HCT116 (cell line): ENCODE data around the gene FNDC3A. TPM values are rescaled to one million over a fixed set of nuclear protein-coding genes. Genes with fewer than 3 reads are reported as not detected.

ENCODE experiments used
- ATAC-seq: fragments of 200-7000 bp; cut with Tn5 transposase; 2 replicates; pipeline ENCODE4 v1.9.1; 2020; ENCODE audit warnings: mild to moderate bottlenecking, moderate library complexity
- BruUV-seq: library from RNA; stranded (reverse); fragments of 400-500 nt; replicated peaks from 2 replicates; lab custom pipeline; 2021; lab: Mats Ljungman, UMichigan
- CTCF ChIA-PET: fragments of 300-600 bp; sonication (Branson Sonifier 250); formaldehyde crosslinking; loops from one replicate; lab custom pipeline; 2021; ENCODE audit warnings: antibody characterized with exemption; lab: Charles Lee
- POLR2A ChIA-PET: fragments of 300-600, 350-600 bp; sonication (Branson Sonifier 250); formaldehyde crosslinking; loops from one replicate; lab custom pipeline; 2021; ENCODE audit warnings: antibody characterized with exemption; lab: Charles Lee
- RAD21 ChIA-PET, 2 experiments: fragments of 300-600 bp; sonication (Branson Sonifier 250); formaldehyde crosslinking; loops; one replicate each; lab custom pipeline; 2023; ENCODE audit warnings: low total read pairs in 2 of 2; ENCODE audit not compliant: uncharacterized antibody in 2 of 2, unreplicated experiment in 2 of 2, low non-redundant PET in 1 of 2; lab: Charles Lee
- DNase-seq: peaks from one replicate; pipeline ENCODE4 v3.0.0-alpha.2; 2010; ENCODE audit warnings: low read depth, low spot score
- H2AFZ ChIP-seq: fragments of 200-600 bp; shearing (Covaris generic), sonication (generic); 2 replicates; pipeline ENCODE4 v1.6.1; 2017; ENCODE audit warnings: low read depth, mixed run types, mixed read lengths, antibody characterized with exemption, low read length; ENCODE audit not compliant: poor library complexity, severe bottlenecking
- H3K27ac ChIP-seq: 2 replicates; pipeline ENCODE4 v1.5.1; 2012; ENCODE audit warnings: low read depth, low read length
- H3K27me3 ChIP-seq: fragments of 200-600 bp; sonication (generic); 2 replicates; pipeline ENCODE4 v1.6.1; 2016; ENCODE audit warnings: mixed run types, low read length, mixed read lengths; ENCODE audit not compliant: insufficient read depth
- H3K36me3 ChIP-seq, 2 experiments: fragments of 200-500 bp in 1 of 2; fragments of 200-600 bp in 1 of 2; sonication (Bioruptor generic) in 1 of 2; sonication (generic) in 1 of 2; 2 replicates each; pipeline versions ENCODE4 v1.5.1 to v1.6.1; 2014 to 2016; ENCODE audit warnings: low read length in 2 of 2, inconsistent platforms in 1 of 2, mixed read lengths in 1 of 2, mixed run types in 1 of 2; ENCODE audit not compliant: insufficient read depth in 2 of 2, control insufficient read depth in 1 of 2
- H3K4me1 ChIP-seq, 2 experiments: fragments of 200-600 bp in 1 of 2; sonication (generic) in 1 of 2; 2 replicates each; pipeline versions ENCODE4 v1.5.1 to v1.6.1; 2012 to 2017; ENCODE audit warnings: low read length in 2 of 2, inconsistent platforms in 1 of 2, mild to moderate bottlenecking in 1 of 2, mixed read lengths in 1 of 2, mixed run types in 1 of 2, moderate library complexity in 1 of 2; ENCODE audit not compliant: insufficient read depth in 2 of 2, control insufficient read depth in 1 of 2
- H3K4me2 ChIP-seq: fragments of 200-600 bp; sonication (generic); 2 replicates; pipeline ENCODE4 v1.6.1; 2017; ENCODE audit warnings: mixed run types, low read length, mixed read lengths
- H3K4me3 ChIP-seq, 2 experiments: fragments of 200-600 bp in 1 of 2; sonication (generic) in 1 of 2; replicated peaks in 1 of 2; 2 replicates each; pipeline ENCODE4 v1.5.1; 2011 to 2016; ENCODE audit warnings: low read length in 2 of 2, control low read depth in 1 of 2, low read depth in 1 of 2, mild to moderate bottlenecking in 1 of 2, mixed read lengths in 1 of 2, mixed run types in 1 of 2
- H3K79me2 ChIP-seq: fragments of 200-600 bp; sonication (generic); 2 replicates; pipeline ENCODE4 v1.6.1; 2017; ENCODE audit warnings: mild to moderate bottlenecking, mixed run types, low read length, moderate library complexity, mixed read lengths; ENCODE audit not compliant: insufficient read depth
- H3K9ac ChIP-seq: fragments of 200-600 bp; sonication (generic); 2 replicates; pipeline ENCODE4 v1.6.1; 2016; ENCODE audit warnings: low read length, mixed read lengths
- H3K9me2 ChIP-seq: fragments of 200-600 bp; sonication (generic), shearing (Covaris generic); 2 replicates; pipeline ENCODE4 v1.6.1; 2017; ENCODE audit warnings: mixed run types, mild to moderate bottlenecking, moderate library complexity; ENCODE audit not compliant: insufficient read depth
- H3K9me3 ChIP-seq, 2 experiments: fragments of 200-500 bp in 1 of 2; fragments of 200-600 bp in 1 of 2; sonication (Bioruptor generic) in 1 of 2; sonication (generic) in 1 of 2; 2 replicates each; pipeline ENCODE4 v1.6.1; 2014 to 2017; ENCODE audit warnings: low read length in 2 of 2, mixed read lengths in 2 of 2, inconsistent platforms in 1 of 2, low read depth in 1 of 2, mild to moderate bottlenecking in 1 of 2, mixed run types in 1 of 2, moderate library complexity in 1 of 2; ENCODE audit not compliant: control insufficient read depth in 1 of 2, insufficient read depth in 1 of 2
- H4K20me1 ChIP-seq: fragments of 200-600 bp; sonication (generic), shearing (Covaris generic); 2 replicates; pipeline ENCODE4 v1.6.1; 2017; ENCODE audit warnings: mixed run types, mild to moderate bottlenecking, moderate library complexity; ENCODE audit not compliant: insufficient read depth
- CBX3 ChIP-seq: IDR thresholded peaks from 2 replicates; pipeline ENCODE4 v1.6.1; 2012; ENCODE audit warnings: low read depth
- CEBPB ChIP-seq: IDR thresholded peaks from 2 replicates; pipeline ENCODE4 v1.6.1; 2012; ENCODE audit warnings: low read depth
- ELF1 ChIP-seq: IDR thresholded peaks from 2 replicates; pipeline ENCODE4 v1.6.1; 2012; ENCODE audit warnings: low read depth, borderline replicate concordance
- EZH2phosphoT487 ChIP-seq: fragments of 200-600 bp; IDR thresholded peaks from 2 replicates; pipeline ENCODE4 v1.6.1; 2018; ENCODE audit warnings: antibody characterized with exemption, borderline replicate concordance
- FOSL1 ChIP-seq: IDR thresholded peaks from 2 replicates; pipeline ENCODE4 v1.6.1; 2012; ENCODE audit warnings: low read depth
- MAX ChIP-seq: IDR thresholded peaks from 2 replicates; pipeline ENCODE4 v1.6.1; 2012
- POLR2A ChIP-seq: IDR thresholded peaks from 2 replicates; pipeline ENCODE4 v1.7.0; 2011; ENCODE audit warnings: borderline replicate concordance; ENCODE audit not compliant: insufficient read depth, insufficient read length; ENCODE audit errors: extremely low read depth
- RAD21 ChIP-seq: IDR thresholded peaks from 2 replicates; pipeline ENCODE4 v1.6.1; 2012; ENCODE audit warnings: low read depth, mild to moderate bottlenecking
- ZNF274 ChIP-seq: fragments of 200-500 bp; sonication (Bioruptor generic); IDR thresholded peaks from 2 replicates; pipeline ENCODE4 v1.6.1; 2014; ENCODE audit warnings: mild to moderate bottlenecking, low read depth, low read length, inconsistent platforms
- intact Hi-C: fragments of 100-400 bp; cut with micrococcal nuclease; formaldehyde crosslinking; loops from 2 replicates; pipeline ENCODE4 v1.10.0; 2022
- total RNA-seq: library from RNA; stranded (reverse); gene quantifications from one replicate; pipeline ENCODE4 v1.2.1, GENCODE V29; 2021; ENCODE audit not compliant: unreplicated experiment
- TF ChIP-seq, protein P1 (sequence below): IDR thresholded peaks from 2 replicates; pipeline ENCODE4 v1.6.1; 2011; ENCODE audit warnings: mild to moderate bottlenecking, low read length, moderate library complexity; ENCODE audit not compliant: insufficient replicate concordance; ENCODE audit errors: extremely low read depth
- TF ChIP-seq, protein P2 (sequence below), 3 experiments: fragments of 200-600 bp in 1 of 3; sonication (generic) in 1 of 3; IDR thresholded peaks in 2 of 3; conservative IDR thresholded peaks in 1 of 3; 2 replicates each; pipeline ENCODE4 v1.5.1; 2012 to 2017; ENCODE audit warnings: low read depth in 2 of 3, low read length in 2 of 3, antibody characterized with exemption in 1 of 3, borderline replicate concordance in 1 of 3, control low read depth in 1 of 3, mild to moderate bottlenecking in 1 of 3, mixed read lengths in 1 of 3, mixed run types in 1 of 3, moderate library complexity in 1 of 3; ENCODE audit not compliant: insufficient read depth in 1 of 3

The FNDC3A gene
- total RNA-seq, 1 experiment from 2014 or later: 30.5 TPM

- Histone ChIP-seq H3K4me1 (peaks cover 3 to 9% of the 10 kb centered on the region in 2 experiments; a peak in 3 of 4 replicates), H3K27me3 (no peaks in the 10 kb centered on the region), H3K36me3 (no peaks in the 10 kb centered on the region), H3K9me2 (no peaks in the 10 kb centered on the region), H3K9me3 (no peaks in the 10 kb centered on the region), H3K27ac (no peak overlapping the region), H3K4me3 (no peak overlapping the region), H3K9ac (no peak overlapping the region), H3K79me2 (no peaks in the 10 kb centered on the region), H3K4me2 (no peak overlapping the region), H4K20me1 (no peaks in the 10 kb centered on the region), H2AFZ (no peak overlapping the region)
- TF ChIP-seq, protein P1, sequence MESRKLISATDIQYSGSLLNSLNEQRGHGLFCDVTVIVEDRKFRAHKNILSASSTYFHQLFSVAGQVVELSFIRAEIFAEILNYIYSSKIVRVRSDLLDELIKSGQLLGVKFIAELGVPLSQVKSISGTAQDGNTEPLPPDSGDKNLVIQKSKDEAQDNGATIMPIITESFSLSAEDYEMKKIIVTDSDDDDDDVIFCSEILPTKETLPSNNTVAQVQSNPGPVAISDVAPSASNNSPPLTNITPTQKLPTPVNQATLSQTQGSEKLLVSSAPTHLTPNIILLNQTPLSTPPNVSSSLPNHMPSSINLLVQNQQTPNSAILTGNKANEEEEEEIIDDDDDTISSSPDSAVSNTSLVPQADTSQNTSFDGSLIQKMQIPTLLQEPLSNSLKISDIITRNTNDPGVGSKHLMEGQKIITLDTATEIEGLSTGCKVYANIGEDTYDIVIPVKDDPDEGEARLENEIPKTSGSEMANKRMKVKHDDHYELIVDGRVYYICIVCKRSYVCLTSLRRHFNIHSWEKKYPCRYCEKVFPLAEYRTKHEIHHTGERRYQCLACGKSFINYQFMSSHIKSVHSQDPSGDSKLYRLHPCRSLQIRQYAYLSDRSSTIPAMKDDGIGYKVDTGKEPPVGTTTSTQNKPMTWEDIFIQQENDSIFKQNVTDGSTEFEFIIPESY: no peak
- TF ChIP-seq ZNF274 (no peak), EZH2phosphoT487 (no peak), FOSL1 (no peak), RAD21 (no peak), POLR2A (no peak), CBX3 (no peak), MAX (no peak), ELF1 (no peak), CEBPB (no peak)
- TF ChIP-seq, protein P2, sequence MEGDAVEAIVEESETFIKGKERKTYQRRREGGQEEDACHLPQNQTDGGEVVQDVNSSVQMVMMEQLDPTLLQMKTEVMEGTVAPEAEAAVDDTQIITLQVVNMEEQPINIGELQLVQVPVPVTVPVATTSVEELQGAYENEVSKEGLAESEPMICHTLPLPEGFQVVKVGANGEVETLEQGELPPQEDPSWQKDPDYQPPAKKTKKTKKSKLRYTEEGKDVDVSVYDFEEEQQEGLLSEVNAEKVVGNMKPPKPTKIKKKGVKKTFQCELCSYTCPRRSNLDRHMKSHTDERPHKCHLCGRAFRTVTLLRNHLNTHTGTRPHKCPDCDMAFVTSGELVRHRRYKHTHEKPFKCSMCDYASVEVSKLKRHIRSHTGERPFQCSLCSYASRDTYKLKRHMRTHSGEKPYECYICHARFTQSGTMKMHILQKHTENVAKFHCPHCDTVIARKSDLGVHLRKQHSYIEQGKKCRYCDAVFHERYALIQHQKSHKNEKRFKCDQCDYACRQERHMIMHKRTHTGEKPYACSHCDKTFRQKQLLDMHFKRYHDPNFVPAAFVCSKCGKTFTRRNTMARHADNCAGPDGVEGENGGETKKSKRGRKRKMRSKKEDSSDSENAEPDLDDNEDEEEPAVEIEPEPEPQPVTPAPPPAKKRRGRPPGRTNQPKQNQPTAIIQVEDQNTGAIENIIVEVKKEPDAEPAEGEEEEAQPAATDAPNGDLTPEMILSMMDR (IDR thresholded peaks at IDR 0.05 in 2 of 3, conservative IDR thresholded peaks at IDR 0.05 in 1 of 3; ENCODE audit: borderline replicate concordance in 1 of 3, insufficient read depth in 1 of 3, low read depth in 2 of 3, low read length in 2 of 3): no peak
- ChIA-PET POLR2A (no interaction called here), CTCF (no interaction called here), RAD21 (no interaction called here)
- DNase-seq (no peak), ATAC-seq (no peak)
- no TSS peak for BruUV-seq
- intact Hi-C loops: no loop called here
Observed at GRCh38 chr13:49217962-49218492, 242.3 kb downstream of the FNDC3A start.
